Activated CD4-positive, alpha-beta memory T cell treated with anti-CD3 and anti-CD28 coated beads for 36 hours (primary cell): ENCODE results near the gene EED. TPM values are rescaled to one million over a fixed set of nuclear protein-coding genes. Genes with fewer than 3 reads are reported as not detected.
"Not testable (repeated sequence)": the region's sequence is repeated elsewhere in the genome, so short reads cannot be mapped to it uniquely, and the experiment has no call there.

ENCODE experiments used
- CTCF ChIA-PET: fragments of 350-600 bp; sonication (Branson Sonifier 250); formaldehyde crosslinking; loops from one replicate; lab custom pipeline; 2021; ENCODE audit warnings: antibody characterized with exemption, inconsistent platforms; lab: Charles Lee
- POLR2A ChIA-PET: fragments of 350-600 bp; sonication (Branson Sonifier 250); formaldehyde crosslinking; loops from one replicate; lab custom pipeline; 2021; ENCODE audit warnings: antibody characterized with exemption; lab: Charles Lee
- DNase-seq: peaks from one replicate; pipeline ENCODE4 v3.0.0-alpha.2; 2020
- H3K27ac Mint-ChIP-seq: one replicate; pipeline ENCODE4 v1.8.0; 2021; ENCODE audit warnings: mixed read lengths
- H3K27me3 Mint-ChIP-seq: one replicate; pipeline ENCODE4 v1.8.0; 2021; ENCODE audit warnings: mixed read lengths
- H3K36me3 Mint-ChIP-seq: one replicate; pipeline ENCODE4 v1.8.0; 2021; ENCODE audit warnings: mixed read lengths
- H3K4me1 Mint-ChIP-seq: one replicate; pipeline ENCODE4 v1.8.0; 2021; ENCODE audit warnings: low read depth, mixed read lengths
- H3K4me3 Mint-ChIP-seq: one replicate; pipeline ENCODE4 v1.8.0; 2021; ENCODE audit warnings: mild to moderate bottlenecking, mixed read lengths
- H3K9me3 Mint-ChIP-seq: one replicate; pipeline ENCODE4 v1.8.0; 2021; ENCODE audit warnings: mixed read lengths
- intact Hi-C: fragments of 100-400 bp; cut with micrococcal nuclease; formaldehyde crosslinking; loops from one replicate; pipeline ENCODE4 v1.15.1; 2023
- total RNA-seq, 2 experiments: library from RNA; stranded (reverse); gene quantifications; one replicate each; pipeline ENCODE4 v1.2.3, GENCODE V29; 2021

EED gene
- total RNA-seq, 2 experiments from 2014 or later = 170 TPM

DNA sequence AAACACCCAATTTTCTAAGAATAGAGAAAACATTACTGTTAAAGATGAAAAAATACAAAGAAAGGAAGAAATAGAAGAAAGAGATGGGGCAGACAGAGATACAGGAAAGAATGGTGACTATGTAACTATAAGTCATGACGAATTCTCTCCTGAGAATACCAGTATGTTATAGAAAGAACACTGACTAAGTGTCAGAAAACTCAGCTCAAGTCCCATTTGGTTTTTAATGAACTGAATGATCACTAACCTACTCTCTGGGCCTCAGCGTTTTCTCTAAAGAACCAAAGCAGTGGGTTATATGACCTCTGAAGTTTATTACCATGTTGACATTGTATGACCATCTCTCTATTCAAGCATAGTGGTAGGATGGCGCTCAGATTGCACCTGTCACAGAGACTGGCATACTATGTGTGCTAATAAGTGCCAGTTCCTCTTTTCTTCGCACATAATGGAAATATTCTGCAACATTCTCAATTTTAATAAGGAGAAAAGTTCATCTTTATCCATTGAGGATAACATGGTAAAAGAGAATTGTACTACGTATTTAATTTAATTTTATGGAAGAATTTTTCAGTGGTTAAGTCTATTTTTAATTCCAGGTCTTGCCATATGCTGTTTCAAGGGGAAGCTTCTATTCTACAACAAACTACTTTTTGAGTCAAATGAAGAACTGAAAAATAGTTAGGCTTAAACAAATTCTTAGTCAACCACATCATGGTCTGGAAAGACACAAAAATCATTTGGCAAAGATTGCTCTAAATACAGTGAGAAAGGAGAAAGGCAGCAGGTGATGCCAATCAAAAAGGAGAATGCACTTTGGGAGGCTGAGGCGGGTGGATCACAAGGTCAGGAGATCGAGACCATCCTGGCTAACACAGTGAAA lies 25.0 kb upstream of the EED start:
- Mint-ChIP-seq H3K36me3 (peaks cover 4% of the 10 kb centered on the region), H3K9me3 (peaks cover 7% of the 10 kb centered on the region), H3K27me3 (no peaks in the 10 kb centered on the region), H3K4me1 (peaks cover 70% of the 10 kb centered on the region), H3K4me3 (no peak overlapping the region), H3K27ac (peak overlapping the region; percentile 92)
- intact Hi-C loops = loop anchor here (1.0 to 10.0 kb wide), 6 partner anchors 9 to 585 kb away; partner anchors contain the start of genes CCDC83 and PRSS23
- DNase-seq = no peak
- CTCF ChIA-PET = interaction anchor here (0.7 to 3.0 kb wide), 11 partner anchors 8 to 365 kb away, joined by 3 to 18 read pairs (median 4); no protein-coding TSS in a partner anchor
- POLR2A ChIA-PET = interaction anchor here (0.6 to 2.4 kb wide), 8 partner anchors 10 to 556 kb away, joined by 3 to 14 read pairs (median 5); no protein-coding TSS in a partner anchor

DNA sequence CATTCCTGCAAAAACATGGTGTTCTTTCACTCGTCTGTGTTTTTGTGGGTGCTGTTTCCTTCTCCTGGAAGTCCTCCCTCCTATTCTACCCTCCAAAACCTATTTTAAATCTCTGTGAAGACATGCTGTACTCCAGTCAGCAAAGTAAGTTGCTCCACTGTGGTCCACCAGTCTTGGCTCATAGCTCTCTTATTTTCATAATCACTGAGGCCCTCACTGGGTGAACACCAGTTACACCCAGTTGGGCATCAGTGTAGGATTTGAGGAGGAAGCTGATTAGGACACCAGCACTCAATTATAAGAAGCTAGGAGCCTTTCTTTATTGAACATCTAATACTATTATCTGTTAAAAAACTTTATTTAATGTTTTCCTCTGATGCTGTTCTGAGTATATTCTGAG lies 23.9 kb upstream of the EED start:
- Mint-ChIP-seq H3K9me3 (peaks cover 15% of the 10 kb centered on the region), H3K4me3 (peak overlapping the region; percentile 17), H3K4me1 (peaks cover 59% of the 10 kb centered on the region), H3K27ac (peak overlapping the region; percentile 85), H3K27me3 (no peaks in the 10 kb centered on the region), H3K36me3 (peaks cover 8% of the 10 kb centered on the region)
- ChIA-PET POLR2A (interaction anchor here (0.7 to 2.2 kb wide), 4 partner anchors 19 to 31 kb away, joined by 3 to 8 read pairs (median 4); partner anchors contain the start of gene EED), CTCF (interaction anchor here (0.7 to 1.5 kb wide), 4 partner anchors 8 to 27 kb away, joined by 3 to 5 read pairs (median 4); no protein-coding TSS in a partner anchor)
- intact Hi-C loops = loop anchor here (10.0 kb wide), 1 partner anchor 584 kb away; the partner anchor contains the start of gene PRSS23
- DNase-seq = peak; percentile 20

DNA sequence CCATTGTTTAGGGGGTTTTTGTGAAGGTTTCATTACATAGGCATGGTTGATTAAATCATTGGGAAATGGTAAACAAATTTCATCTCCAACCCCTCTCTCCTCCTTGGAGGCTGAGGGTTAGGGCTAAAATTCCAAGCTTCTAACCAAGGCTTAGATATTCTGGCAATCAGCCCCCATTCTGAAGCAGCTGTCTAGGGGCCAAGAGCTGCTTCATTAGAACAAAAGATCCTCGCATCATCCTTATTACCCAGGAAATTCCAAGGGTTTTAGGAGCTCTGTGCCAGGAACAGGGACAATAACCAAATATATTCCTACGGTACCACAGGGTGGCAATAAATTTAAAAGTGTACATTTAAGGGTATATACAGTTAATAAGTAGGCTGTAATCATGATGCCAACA lies 22.5 kb upstream of the EED start:
- intact Hi-C loops = loop anchor here (10.0 kb wide), 1 partner anchor 583 kb away; the partner anchor contains the start of gene PRSS23
- ChIA-PET POLR2A (interaction anchor here (0.9 to 2.2 kb wide), 4 partner anchors 23 to 271 kb away, joined by 3 to 8 read pairs (median 4); partner anchors contain the start of gene EED), CTCF (interaction anchor here (1.5 kb wide), 1 partner anchor 28 kb away, joined by 4 read pairs; no protein-coding TSS in a partner anchor)
- Mint-ChIP-seq H3K27me3 (no peaks in the 10 kb centered on the region), H3K9me3 (peaks cover 15% of the 10 kb centered on the region), H3K36me3 (peaks cover 8% of the 10 kb centered on the region), H3K4me3 (no peak overlapping the region), H3K27ac (no peak overlapping the region), H3K4me1 (peaks cover 64% of the 10 kb centered on the region)
- no peak for DNase-seq

DNA sequence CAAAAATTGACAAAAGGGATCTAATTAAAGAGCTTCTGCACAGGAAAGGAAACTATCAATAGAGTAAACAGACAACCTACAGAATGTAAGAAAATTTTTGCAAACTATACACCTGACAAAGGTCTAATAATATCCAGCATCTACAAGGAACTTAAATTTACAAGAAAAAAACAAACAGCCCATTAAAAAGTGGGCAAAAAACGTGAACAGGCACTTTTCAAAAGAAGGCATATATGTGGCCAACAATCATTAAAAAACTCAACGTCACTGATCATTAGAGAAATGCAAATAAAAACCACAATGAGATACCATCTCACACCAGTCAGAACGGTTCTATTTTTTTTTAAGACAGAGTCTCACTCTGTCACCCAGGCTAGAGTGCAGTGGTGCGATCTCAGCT lies 20.0 kb upstream of the EED start:
- not testable (repeated sequence) for H3K27me3 Mint-ChIP-seq, DNase-seq, H3K36me3 Mint-ChIP-seq, H3K27ac Mint-ChIP-seq, H3K4me3 Mint-ChIP-seq
- Mint-ChIP-seq H3K4me1 (peaks cover 68% of the 10 kb centered on the region), H3K9me3 (peaks cover 15% of the 10 kb centered on the region)
- ChIA-PET CTCF (interaction anchor here (2.2 kb wide), 1 partner anchor 31 kb away, joined by 9 read pairs; no protein-coding TSS in a partner anchor), POLR2A (interaction anchor here (1.1 kb wide), 1 partner anchor 20 kb away, joined by 4 read pairs; the partner anchor contains the start of gene EED)
- intact Hi-C loops = loop anchor here (10.0 kb wide), 1 partner anchor 580 kb away; the partner anchor contains the start of gene PRSS23

DNA sequence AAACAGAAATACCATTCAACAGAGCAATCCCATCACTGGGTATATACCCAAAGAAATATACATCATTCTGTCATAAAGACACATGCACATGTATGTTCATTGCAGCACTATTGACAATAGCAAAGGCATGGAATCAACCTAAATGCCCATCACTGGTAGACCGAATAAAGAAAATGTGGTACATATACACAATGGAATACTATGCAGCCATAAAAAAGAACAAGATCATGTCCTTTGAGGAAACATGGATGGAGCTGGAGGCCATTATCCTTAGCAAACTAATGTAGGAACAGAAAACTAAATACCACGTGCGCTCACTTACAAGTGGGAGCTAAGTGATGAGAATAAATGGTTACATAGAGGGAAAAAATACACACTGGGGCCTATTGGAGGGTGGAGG lies 19.2 kb upstream of the EED start:
- DNase-seq, H3K4me3 Mint-ChIP-seq, CTCF ChIA-PET, H3K27ac Mint-ChIP-seq, H3K36me3 Mint-ChIP-seq, POLR2A ChIA-PET, H3K27me3 Mint-ChIP-seq: not testable (repeated sequence)
- Mint-ChIP-seq H3K4me1 (peaks cover 70% of the 10 kb centered on the region), H3K9me3 (peaks cover 15% of the 10 kb centered on the region)
- intact Hi-C loops = loop anchor here (10.0 kb wide), 1 partner anchor 579 kb away; the partner anchor contains the start of gene PRSS23

DNA sequence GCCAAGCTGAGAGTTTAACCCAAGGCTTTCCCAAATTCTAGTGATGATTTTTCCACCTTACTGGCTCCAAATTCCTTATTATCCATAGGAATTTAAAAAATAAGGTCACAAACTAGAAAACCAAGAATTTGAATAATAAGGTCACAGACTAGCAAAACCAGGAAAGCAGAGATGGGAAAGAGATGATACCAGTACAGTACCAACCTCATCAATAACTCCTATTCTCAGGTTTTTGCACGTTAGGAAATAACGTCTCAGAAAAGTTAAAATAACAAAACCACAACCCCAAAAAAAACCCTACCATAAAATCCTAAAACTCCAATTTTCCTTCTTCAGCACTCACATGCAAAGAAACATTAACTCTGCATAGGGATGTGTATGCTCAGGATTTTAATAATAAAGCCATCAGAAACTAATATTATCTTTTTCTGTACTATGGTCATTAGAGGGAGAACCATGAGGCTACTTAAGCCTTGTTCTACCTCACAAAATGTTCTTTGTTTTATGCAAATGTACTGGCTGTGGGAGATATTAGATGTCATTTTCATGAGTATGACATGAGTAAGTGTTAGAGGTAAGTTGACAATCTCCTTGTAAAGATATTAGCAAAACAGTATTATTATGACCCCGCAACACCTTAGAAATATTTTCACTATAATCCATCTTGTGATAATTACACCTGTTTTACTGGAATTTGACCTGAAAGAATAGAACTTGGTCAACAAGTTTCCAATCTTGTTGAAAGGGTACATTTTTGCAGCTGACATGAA lies 16.1 kb upstream of the EED start:
- ChIA-PET POLR2A (interaction anchor here (0.7 to 5.5 kb wide), 9 partner anchors 10 to 281 kb away, joined by 3 to 43 read pairs (median 3); partner anchors contain the start of gene EED), CTCF (interaction anchor here (0.7 to 2.0 kb wide), 7 partner anchors 9 to 186 kb away, joined by 3 to 6 read pairs (median 5); no protein-coding TSS in a partner anchor)
- H3K4me1 Mint-ChIP-seq = peaks cover 69% of the 10 kb centered on the region
- H3K27ac Mint-ChIP-seq = peak overlapping the region; percentile 95
- H3K27me3 Mint-ChIP-seq = no peaks in the 10 kb centered on the region
- peaks cover 15% of the 10 kb centered on the region for H3K9me3 Mint-ChIP-seq
- no peak for DNase-seq
- intact Hi-C loops = loop anchor here (1.0 to 10.0 kb wide), 7 partner anchors 9 to 576 kb away; partner anchors contain the start of gene PRSS23
- H3K36me3 Mint-ChIP-seq = peaks cover 8% of the 10 kb centered on the region
- H3K4me3 Mint-ChIP-seq = peak overlapping the region; percentile 31

DNA sequence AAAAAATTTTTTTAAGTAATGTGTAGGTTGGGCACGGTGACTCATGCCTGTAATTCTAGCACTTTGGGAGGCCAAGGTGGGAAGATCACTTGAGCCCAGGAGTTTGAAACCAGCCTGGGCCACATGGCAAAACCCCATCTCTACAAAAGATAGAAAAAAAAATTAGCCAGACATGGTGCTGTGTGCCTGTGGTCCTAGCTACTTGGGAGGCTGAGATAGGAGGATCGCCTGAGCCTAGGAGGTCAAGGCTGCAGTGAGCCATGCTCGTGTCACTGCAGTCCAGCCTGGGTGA lies 15.6 kb upstream of the EED start:
- Mint-ChIP-seq H3K4me3 (peak overlapping the region; percentile 31), H3K4me1 (peaks cover 65% of the 10 kb centered on the region), H3K9me3 (peaks cover 15% of the 10 kb centered on the region), H3K27ac (peak overlapping the region; percentile 95)
- CTCF ChIA-PET = interaction anchor here (1.2 to 1.7 kb wide), 6 partner anchors 9 to 187 kb away, joined by 3 to 6 read pairs (median 4); partner anchors contain the start of gene EED
- intact Hi-C loops = loop anchor here (2.0 to 10.0 kb wide), 2 partner anchors 14 to 576 kb away; partner anchors contain the start of gene PRSS23
- DNase-seq = peak; percentile 67
- not testable (repeated sequence) for H3K27me3 Mint-ChIP-seq, H3K36me3 Mint-ChIP-seq
- POLR2A ChIA-PET = interaction anchor here (0.7 to 5.5 kb wide), 7 partner anchors 10 to 161 kb away, joined by 3 to 43 read pairs (median 3); partner anchors contain the start of gene EED

DNA sequence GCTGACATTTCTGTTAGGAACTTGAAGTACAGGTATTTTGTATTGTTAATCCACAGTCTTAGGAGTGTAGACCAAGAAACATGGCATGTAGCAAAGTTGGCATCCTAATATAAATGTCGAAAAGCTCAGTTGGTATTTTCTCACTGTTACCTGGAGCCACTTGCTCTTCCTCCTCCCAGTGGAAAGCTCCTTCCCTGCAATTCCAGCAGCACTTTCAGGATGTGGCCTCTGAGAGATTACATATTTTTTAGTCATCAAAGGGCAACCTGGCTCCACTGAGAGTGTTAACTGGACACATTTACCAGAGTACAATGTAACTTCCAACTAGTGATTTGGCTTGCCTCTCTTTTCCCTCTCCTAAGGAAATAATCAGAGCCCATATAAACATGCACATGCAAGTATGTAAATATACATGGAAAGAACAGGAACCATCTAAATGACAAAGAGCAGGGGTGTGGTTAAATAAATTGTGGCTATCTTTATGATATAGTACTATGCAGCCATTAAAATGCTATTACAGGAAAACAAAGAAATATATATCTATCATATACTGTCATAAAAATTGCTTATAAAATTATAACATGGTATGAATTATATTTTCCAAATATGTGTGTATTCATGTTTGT lies 14.3 kb upstream of the EED start:
- POLR2A ChIA-PET = interaction anchor here (0.7 to 5.5 kb wide), 8 partner anchors 9 to 32 kb away, joined by 3 to 43 read pairs (median 4); partner anchors contain the start of gene EED
- peak overlapping the region; percentile 95 for H3K27ac Mint-ChIP-seq
- intact Hi-C loops = no loop called here
- peaks cover 65% of the 10 kb centered on the region for H3K4me1 Mint-ChIP-seq
- DNase-seq = no peak
- peak overlapping the region; percentile 27 for H3K4me3 Mint-ChIP-seq
- H3K9me3 Mint-ChIP-seq = peaks cover 4% of the 10 kb centered on the region
- CTCF ChIA-PET = interaction anchor here (0.7 to 2.9 kb wide), 10 partner anchors 9 to 378 kb away, joined by 3 to 13 read pairs (median 4); partner anchors contain the start of gene EED
- H3K36me3 Mint-ChIP-seq = peaks cover 2% of the 10 kb centered on the region
- no peaks in the 10 kb centered on the region for H3K27me3 Mint-ChIP-seq

DNA sequence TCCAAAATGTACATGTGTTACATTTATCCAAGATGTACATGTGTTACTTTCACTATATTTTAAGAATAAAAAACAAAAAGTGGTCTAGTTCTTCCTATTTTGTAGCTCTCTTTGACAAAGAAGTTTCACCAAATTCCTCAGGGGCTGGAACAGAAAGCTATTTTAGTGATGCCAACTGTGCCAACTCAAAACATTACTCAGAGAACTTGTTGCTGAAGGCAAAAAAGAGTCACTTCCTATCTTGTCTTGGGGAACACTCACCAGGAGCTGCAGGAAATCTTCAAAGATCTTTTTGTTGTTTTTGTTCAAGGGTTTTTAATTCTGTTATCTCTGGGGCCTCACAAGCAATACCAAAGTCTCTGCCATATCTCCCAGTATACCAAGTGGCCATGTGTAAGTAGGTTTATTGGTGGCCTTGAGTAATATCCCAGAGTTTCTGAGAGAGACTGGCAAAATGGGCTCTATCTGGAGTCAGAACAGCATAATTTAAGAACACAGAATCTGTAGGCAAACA lies 13.6 kb upstream of the EED start:
- POLR2A ChIA-PET = interaction anchor here (0.7 to 5.5 kb wide), 8 partner anchors 8 to 31 kb away, joined by 3 to 43 read pairs (median 4); partner anchors contain the start of gene EED
- H3K27me3 Mint-ChIP-seq = no peaks in the 10 kb centered on the region
- no peak overlapping the region for H3K4me3 Mint-ChIP-seq
- peaks cover 66% of the 10 kb centered on the region for H3K4me1 Mint-ChIP-seq
- intact Hi-C loops = loop anchor here (1.0 kb wide), 1 partner anchor 11 kb away; no protein-coding TSS in a partner anchor
- H3K9me3 Mint-ChIP-seq = no peaks in the 10 kb centered on the region
- CTCF ChIA-PET = interaction anchor here (1.1 to 2.9 kb wide), 6 partner anchors 10 to 377 kb away, joined by 3 to 13 read pairs (median 4); no protein-coding TSS in a partner anchor
- no peaks in the 10 kb centered on the region for H3K36me3 Mint-ChIP-seq
- H3K27ac Mint-ChIP-seq = peak overlapping the region; percentile 77
- DNase-seq = no peak

DNA sequence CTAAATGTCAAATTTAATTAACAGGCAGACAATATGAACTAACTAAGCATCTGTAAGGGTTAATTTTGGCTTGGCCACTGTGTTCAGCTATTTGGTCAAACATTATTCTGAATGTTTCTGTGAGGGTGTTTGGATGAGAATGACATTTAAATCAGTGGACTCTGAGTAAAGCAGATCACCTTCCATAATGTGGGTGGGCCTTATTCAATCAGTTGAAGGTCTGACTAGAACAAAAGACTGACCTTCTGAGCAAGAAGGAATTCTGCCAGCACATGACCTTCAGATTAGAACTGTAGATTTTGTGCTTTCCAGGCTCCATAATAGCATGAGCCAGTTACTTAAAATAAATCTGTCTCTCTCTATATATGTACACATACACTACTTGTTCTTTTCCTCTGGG lies 12.0 kb upstream of the EED start:
- no peaks in the 10 kb centered on the region for H3K27me3 Mint-ChIP-seq
- ChIA-PET POLR2A (interaction anchor here (1.3 to 5.5 kb wide), 2 partner anchors 9 to 12 kb away, joined by 4 to 43 read pairs; partner anchors contain the start of gene EED), CTCF (interaction anchor here (0.7 to 2.9 kb wide), 3 partner anchors 14 to 17 kb away, joined by 3 to 13 read pairs (median 4); no protein-coding TSS in a partner anchor)
- H3K9me3 Mint-ChIP-seq = no peaks in the 10 kb centered on the region
- no peak for DNase-seq
- no peak overlapping the region for H3K4me3 Mint-ChIP-seq
- H3K4me1 Mint-ChIP-seq = peaks cover 54% of the 10 kb centered on the region
- no peaks in the 10 kb centered on the region for H3K36me3 Mint-ChIP-seq
- intact Hi-C loops = no loop called here
- no peak overlapping the region for H3K27ac Mint-ChIP-seq
